ENCODE data around the gene GSN.

GSN gene

DNA sequence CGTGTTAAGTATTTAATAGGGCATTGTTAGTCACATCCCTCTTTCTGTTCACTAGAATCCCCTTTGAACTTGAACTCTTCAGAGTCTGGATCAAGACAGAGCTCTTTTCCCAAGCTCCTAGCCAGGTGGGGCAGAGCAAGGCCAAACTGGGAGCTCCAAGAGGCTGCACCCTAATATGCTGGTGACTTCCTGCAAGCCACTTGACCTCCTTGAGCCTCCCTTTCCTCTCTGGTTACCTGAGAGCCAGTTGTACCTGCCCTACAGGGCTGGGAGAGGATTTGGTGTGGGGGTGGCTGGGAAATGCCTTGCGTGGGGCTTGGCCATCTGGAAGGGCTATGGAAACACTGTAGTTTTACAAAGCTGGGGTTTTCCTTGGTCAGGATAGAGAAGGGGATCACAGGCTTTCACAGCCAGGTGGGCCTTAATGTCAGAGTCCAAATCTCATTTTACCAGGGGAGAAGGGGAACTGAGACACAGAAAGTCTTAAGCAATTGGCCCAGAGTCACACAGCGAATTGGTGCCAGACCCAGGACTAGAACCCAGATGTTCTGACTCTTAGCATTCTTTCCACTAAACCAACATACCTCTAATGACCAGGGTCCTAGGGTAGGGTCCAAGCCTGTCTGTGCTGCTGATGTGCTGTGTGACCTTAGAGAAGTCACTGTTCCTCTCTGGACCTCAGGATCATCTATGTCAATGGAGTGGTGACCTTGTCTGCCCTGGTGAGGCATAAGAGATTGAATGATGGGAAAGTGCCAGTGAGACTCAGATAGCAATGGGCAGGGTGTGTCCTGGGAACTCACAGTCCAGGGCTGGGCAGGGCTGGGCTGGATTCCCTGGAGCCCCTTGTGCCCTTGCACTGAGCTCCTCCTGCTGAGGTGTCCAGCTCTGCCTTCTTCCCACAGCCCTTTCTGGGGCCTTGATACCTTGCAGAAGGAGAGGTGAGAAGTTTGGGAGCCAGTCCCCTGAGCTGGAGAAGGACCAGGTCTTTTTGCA lies 35.8 kb downstream of the GSN start:
- DNase-seq (ENCODE audit: low read depth in 2 of 2) = no peak

DNA sequence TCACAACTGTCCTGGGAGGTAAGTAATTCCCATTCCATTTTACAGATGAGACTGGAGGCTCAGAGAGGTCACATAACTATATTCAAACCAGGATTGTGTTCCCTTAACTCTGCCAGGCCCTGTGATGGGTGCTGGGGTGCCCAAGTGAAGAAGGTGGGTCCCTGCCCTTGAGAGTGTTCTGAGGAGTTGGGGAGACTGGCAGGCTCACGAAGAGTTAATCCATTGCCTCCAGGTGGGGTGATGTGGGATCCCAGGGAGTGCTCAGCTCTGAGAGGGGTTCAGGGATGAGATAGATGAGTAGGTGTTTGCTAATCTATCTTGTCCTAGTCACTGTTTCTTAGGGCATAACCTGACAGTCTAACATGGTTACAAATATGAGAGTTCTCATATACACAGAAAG lies 36.7 kb downstream of the GSN start:
- DNase-seq (ENCODE audit: low read depth in 2 of 2) = no peak

- no peak for DNase-seq (ENCODE audit: low read depth in 2 of 2)
These were observed 37.5 kb downstream of the GSN start for GRCh38 chr9:121305269-121305994.

DNA sequence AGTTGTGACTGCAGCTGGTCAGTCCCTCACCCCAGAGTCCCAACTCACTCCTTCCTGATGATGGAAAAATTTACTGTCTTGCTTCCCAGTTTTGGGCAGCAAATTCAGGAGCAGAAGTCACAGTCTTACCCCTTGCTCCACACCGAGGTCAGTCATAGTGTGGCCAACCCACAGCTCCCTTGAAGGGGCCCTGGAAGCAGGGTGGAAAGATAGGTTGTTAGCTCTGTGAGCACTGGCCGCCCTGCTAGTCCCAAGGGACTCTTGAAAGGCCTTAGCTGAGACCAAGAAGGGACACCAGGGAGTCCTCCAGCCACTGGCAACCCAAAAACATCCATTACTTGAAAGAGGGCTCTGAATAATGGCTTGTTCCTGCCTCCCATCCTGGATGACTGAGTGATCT lies 40.0 kb downstream of the GSN start:
- no peak for DNase-seq (ENCODE audit: low read depth in 2 of 2)

GRCh38 chr9:121308765-121309164 lies 40.8 kb downstream of the GSN start:
- DNase-seq (ENCODE audit: low read depth in 2 of 2) = no peak

GRCh38 chr9:121309171-121309570 lies 41.2 kb downstream of the GSN start:
- DNase-seq (ENCODE audit: low read depth in 2 of 2) = no peak

DNA sequence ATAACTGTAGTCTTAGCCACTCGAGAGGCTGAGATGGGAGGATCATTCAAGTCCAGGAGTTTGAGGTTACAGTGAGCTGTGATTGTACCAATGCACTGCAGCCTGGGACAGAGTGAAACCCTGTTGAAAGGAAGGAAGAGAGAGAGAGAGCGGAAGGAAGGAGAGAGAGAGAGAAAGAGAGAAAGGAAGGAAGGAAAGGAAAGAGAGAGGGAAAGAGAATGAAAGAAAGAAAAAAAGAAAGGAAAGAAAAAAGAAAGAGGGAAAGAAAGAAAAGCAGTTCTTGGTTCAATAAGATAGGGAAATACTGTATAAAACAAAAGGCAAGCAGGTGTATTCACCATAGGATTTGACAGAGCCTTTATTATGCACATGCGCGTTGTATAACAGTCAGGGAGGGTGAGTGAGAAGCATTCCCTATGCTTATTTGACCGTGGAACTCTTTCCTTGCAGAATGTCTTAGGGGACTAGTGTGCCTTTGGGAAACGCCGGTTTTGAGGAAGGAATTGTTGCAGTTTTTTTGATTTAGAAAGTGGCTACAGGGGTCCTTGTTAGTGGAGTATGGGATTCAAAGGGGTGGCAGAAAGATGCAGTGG lies 42.0 kb downstream of the GSN start:
- DNase-seq (ENCODE audit: low read depth in 2 of 2) = no peak

DNA sequence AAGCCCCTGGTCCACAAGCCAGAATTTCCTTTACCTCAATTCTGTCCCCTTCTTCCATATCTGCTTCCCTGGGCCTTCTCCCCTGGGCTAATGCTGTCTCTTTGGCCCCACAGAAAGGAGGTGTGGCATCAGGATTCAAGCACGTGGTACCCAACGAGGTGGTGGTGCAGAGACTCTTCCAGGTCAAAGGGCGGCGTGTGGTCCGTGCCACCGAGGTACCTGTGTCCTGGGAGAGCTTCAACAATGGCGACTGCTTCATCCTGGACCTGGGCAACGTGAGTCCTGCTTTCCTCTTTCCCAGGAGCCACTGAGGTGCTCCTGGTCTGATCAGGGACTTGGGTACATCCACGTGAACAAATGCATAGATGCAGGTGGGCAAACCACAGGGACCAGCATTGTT lies 42.6 kb downstream of the GSN start:
- no peak for DNase-seq (ENCODE audit: low read depth in 2 of 2)

- no peak for DNase-seq (ENCODE audit: low read depth in 2 of 2)
These were observed 44.2 kb downstream of the GSN start for GRCh38 chr9:121312169-121312568.

DNA sequence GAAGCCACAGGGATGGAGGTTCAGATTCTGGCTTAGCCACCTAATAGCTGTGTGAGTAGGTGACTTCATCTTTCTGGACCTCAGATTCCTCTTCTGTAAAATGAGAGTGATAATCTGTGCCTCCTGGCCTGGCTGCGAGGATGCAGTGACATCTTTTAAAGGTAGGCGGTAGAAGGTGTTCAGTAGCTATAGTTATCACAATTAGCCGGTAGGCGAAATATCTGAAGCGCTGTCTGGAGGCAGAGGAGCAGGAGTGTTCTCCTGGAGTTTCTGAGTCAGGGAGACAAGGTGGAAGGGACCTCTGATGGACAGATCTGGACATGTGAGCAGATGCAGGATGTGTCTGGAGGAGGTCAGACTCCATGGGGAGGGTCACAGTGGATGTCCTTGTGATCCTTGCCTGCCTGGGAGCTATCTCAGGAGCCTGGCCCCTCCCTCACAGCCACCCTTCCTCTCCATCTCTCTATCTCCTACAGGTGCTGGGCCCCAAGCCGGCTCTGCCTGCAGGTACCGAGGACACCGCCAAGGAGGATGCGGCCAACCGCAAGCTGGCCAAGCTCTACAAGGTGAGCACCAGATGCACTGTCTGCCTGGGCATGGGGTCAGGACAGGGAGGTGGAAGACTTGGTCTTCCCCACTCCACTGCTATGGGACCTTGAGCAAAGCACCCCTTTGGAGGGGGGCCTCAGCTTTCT lies 45.6 kb downstream of the GSN start:
- no peak for DNase-seq (ENCODE audit: low read depth in 2 of 2)

DNA sequence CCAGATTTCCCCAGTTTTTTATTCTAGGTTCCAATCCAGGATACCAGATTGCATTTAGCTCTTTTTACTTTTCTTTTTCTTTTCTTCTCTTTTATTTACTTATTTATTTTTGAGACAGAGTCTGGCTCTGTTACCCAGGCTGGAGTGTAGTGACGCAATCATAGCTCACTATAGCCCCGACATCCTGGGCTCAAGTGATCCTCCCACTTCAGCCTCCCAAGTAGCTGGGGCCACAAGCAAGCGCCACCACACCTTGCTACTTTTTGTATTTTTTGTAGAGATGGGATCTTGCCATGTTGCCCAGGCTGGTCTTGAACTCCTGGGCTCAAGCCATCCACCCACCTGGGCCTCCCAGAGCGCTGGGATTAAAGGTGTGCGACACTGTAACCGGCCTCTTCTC lies 48.4 kb downstream of the GSN start:
- no peak for DNase-seq (ENCODE audit: low read depth in 2 of 2)

GRCh38 chr9:121316852-121317373 lies 49.0 kb downstream of the GSN start:
- DNase-seq (ENCODE audit: low read depth in 2 of 2) = no peak

DNA sequence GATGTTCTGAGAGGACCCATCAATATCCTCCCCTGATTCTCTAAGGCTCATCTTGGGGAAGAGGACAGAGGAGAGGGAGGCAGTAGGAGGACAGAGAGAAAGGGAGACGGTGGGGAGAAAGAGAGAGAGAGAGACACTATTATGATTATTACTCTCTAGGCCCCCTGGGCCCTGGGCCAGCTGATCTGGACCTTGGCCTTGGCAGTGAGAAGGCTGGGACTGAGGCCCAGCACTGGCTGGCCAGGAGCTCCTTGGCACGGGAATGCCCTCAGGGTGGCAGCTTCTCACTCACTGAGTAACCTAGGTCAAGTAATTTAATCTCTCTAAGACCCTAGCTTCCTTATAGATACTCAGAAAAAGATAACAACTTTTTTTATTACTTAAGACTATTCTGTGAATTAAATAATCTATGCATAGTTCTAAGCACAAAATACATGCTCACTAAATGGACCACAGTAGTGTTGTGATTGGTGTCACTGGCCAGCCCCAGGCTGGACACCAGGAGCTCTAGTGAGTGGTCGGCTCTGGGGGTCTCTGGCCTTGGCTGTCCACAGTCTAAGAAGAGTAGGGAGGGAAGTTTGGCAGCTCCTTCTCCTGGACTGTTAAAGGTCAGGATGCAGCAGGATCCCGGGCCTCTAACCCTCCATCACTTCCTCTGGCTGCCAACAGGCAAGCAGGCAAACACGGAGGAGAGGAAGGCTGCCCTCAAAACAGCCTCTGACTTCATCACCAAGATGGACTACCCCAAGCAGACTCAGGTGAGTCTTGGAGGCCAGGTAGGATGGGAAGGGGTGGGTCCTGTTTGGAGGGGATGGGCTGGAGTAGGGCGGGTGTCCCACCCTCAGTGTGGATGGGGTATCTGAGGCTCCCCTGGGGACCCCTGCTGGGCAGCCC lies 50.0 kb downstream of the GSN start:
- no peak for DNase-seq (ENCODE audit: low read depth in 2 of 2)

- no peak for DNase-seq (ENCODE audit: low read depth in 2 of 2)
These were observed 50.8 kb downstream of the GSN start for GRCh38 chr9:121318631-121319382.

- no peak for DNase-seq (ENCODE audit: low read depth in 2 of 2)
These were observed 51.4 kb downstream of the GSN start for GRCh38 chr9:121319383-121319780.

DNA sequence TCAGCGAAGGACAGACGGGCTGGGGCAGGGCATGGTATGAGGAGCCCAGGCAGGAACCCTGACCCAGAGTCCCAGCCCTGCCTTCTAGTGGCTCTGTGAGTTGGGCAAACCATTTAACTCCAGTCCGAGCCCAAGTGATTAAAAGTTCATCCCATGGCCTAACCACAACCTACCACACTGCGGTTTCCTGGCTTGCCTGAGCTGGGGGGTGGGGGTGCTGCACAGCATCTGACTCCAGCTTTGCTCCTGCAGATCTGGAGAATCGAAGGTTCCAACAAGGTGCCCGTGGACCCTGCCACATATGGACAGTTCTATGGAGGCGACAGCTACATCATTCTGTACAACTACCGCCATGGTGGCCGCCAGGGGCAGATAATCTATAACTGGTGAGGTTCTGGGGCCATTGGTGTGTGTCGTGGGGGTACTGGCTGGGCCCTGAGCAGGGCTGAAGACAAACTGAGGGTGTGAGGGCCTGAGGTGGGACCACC lies 53.1 kb downstream of the GSN start:
- DNase-seq (ENCODE audit: low read depth in 2 of 2) = no peak

- DNase-seq (ENCODE audit: low read depth in 2 of 2) = peak; percentile 62 to 64
These were observed 54.2 kb downstream of the GSN start for GRCh38 chr9:121322037-121322736.

GRCh38 chr9:121322737-121323448 lies 54.9 kb downstream of the GSN start:
- no peak for DNase-seq (ENCODE audit: low read depth in 2 of 2)

All from fibroblast of skin of left biceps (primary cell).